Fibroblast of villous mesenchyme (primary cell): Measurements from ENCODE around the gene B3GALT4. TPM values are rescaled to one million over a fixed set of nuclear protein-coding genes. Genes with fewer than 3 reads are reported as not detected.

Experiments
- DNase-seq: peaks from one replicate; pipeline ENCODE4 v3.0.0-alpha.2; 2010; ENCODE audit warnings: low read depth
- H3K4me3 ChIP-seq: 2 replicates; pipeline ENCODE4 v1.5.1; 2011; ENCODE audit warnings: low read depth, mild to moderate bottlenecking, low read length
- total RNA-seq: library from RNA; depleted of rRNA; stranded (reverse); fragments of >200 nt; gene quantifications from 2 replicates; pipeline ENCODE4 v1.2.3, GENCODE V29; 2012
- TF ChIP-seq, protein P1 (sequence below): IDR thresholded peaks from 2 replicates; pipeline ENCODE4 v1.5.1; 2012; ENCODE audit warnings: low read depth, mild to moderate bottlenecking, low read length; ENCODE audit not compliant: insufficient read depth

B3GALT4 gene
- total RNA-seq, 1 donor, result 2.6 TPM

DNA sequence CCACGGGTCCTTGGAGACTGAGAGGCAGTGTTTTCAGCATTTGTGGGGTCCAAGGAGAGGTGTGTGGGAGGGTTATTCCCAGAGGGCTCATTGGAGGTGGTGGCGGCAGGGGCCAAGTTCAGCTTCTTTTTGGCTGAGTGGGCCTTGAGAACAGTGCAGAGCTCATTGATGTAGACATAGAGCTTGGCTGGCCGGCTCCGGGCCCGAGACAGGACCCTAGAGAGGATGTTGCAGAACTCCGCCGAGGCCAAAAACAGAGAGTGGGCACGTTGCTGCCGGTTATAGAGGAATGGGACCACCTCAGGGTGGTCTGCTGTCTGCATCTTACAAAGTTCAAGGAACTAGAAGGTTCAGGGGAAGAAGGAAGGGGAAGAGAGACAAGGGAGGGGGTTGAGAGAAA lies 44.3 kb downstream of the B3GALT4 start:
- peak overlapping the region; percentile 79 for H3K4me3 ChIP-seq
- TF ChIP-seq, protein P1, sequence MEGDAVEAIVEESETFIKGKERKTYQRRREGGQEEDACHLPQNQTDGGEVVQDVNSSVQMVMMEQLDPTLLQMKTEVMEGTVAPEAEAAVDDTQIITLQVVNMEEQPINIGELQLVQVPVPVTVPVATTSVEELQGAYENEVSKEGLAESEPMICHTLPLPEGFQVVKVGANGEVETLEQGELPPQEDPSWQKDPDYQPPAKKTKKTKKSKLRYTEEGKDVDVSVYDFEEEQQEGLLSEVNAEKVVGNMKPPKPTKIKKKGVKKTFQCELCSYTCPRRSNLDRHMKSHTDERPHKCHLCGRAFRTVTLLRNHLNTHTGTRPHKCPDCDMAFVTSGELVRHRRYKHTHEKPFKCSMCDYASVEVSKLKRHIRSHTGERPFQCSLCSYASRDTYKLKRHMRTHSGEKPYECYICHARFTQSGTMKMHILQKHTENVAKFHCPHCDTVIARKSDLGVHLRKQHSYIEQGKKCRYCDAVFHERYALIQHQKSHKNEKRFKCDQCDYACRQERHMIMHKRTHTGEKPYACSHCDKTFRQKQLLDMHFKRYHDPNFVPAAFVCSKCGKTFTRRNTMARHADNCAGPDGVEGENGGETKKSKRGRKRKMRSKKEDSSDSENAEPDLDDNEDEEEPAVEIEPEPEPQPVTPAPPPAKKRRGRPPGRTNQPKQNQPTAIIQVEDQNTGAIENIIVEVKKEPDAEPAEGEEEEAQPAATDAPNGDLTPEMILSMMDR, result no peak
- no peak for DNase-seq

DNA sequence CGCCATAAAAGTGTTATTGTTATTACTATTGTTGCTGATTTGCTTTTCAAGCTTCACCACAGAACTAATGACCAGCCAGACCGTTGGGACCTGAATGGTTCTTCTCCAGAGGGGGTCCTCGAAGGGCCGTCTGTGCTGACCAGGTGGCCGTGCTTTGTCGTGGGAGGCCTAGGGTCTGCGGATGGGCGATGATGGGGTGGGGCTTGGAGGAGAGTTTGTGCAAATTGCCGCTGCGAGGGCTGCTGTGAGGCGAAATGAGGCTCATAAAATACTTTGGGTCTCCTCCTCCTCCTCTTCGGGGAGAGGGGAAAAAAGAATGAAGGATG lies 46.7 kb downstream of the B3GALT4 start:
- TF ChIP-seq, protein P1, result no peak
- H3K4me3 ChIP-seq, result peak overlapping the region; percentile 79
- DNase-seq, result no peak

DNA sequence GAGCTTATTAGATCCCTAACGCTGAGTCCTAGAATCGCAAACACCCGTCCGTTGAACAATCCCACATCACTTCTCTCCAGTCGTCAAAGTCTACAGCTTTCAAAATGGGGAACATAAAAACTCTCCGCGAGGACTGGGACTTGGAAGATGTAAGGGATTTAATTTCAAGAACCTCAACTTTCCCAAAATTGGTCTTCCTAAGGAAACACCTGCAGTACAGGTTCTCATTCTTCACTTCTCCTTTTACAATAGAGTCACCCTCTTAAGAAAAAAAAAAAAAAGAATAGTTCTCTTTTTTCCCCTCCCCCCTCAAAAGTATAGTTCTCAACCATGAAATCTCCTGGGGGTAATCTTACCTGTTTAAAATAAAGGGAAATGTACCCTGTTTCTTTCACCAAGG lies 47.2 kb downstream of the B3GALT4 start:
- TF ChIP-seq, protein P1, result no peak
- H3K4me3 ChIP-seq, result no peak overlapping the region
- no peak for DNase-seq

Other genes starting within 250 kb of the B3GALT4 start
- gene HLA-DPA1, start 203.5 kb upstream of the B3GALT4 start, total RNA-seq, result 0.43 and 0.97 TPM in 2 replicates
- 5.5 and 9.1 TPM in 2 replicates for gene HLA-DPB1, start 201.1 kb upstream of the B3GALT4 start, total RNA-seq
- under 0.01 and 0.32 TPM in 2 replicates for gene COL11A2, start 84.7 kb upstream of the B3GALT4 start, total RNA-seq
- gene RXRB, start 76.5 kb upstream of the B3GALT4 start, total RNA-seq, result 16.8 and 22.5 TPM in 2 replicates
- 142 and 143 TPM in 2 replicates for gene SLC39A7, start 76.3 kb upstream of the B3GALT4 start, total RNA-seq
- 4.2 and 4.7 TPM in 2 replicates for gene HSD17B8, start 72.5 kb upstream of the B3GALT4 start, total RNA-seq
- 27.2 and 43.8 TPM in 2 replicates for gene RING1, start 68.6 kb upstream of the B3GALT4 start, total RNA-seq
- gene VPS52, start 5.2 kb upstream of the B3GALT4 start, total RNA-seq, result 35.4 and 38.9 TPM in 2 replicates
- gene RPS18, start 5.0 kb upstream of the B3GALT4 start, total RNA-seq, result 1,877 and 2,083 TPM in 2 replicates
- gene WDR46, start 12.1 kb downstream of the B3GALT4 start, total RNA-seq, result 99.7 and 108 TPM in 2 replicates
- 26.4 and 34.5 TPM in 2 replicates for gene PFDN6, start 12.5 kb downstream of the B3GALT4 start, total RNA-seq
- 13.0 and 23.2 TPM in 2 replicates for gene RGL2, start 21.8 kb downstream of the B3GALT4 start, total RNA-seq
- gene TAPBP, start 37.0 kb downstream of the B3GALT4 start, total RNA-seq, result 125 and 132 TPM in 2 replicates
- gene ZBTB22, start 40.6 kb downstream of the B3GALT4 start, total RNA-seq, result 14.8 and 16.0 TPM in 2 replicates
- gene DAXX, start 45.8 kb downstream of the B3GALT4 start, total RNA-seq, result 39.6 and 58.7 TPM in 2 replicates
- 20.0 and 34.5 TPM in 2 replicates for gene KIFC1, start 114.7 kb downstream of the B3GALT4 start, total RNA-seq
- gene PHF1, start 133.9 kb downstream of the B3GALT4 start, total RNA-seq, result 21.6 and 30.2 TPM in 2 replicates
- 155 and 201 TPM in 2 replicates for gene CUTA, start 141.0 kb downstream of the B3GALT4 start, total RNA-seq
- gene SYNGAP1, start 142.9 kb downstream of the B3GALT4 start, total RNA-seq, result 6.4 and 7.8 TPM in 2 replicates
- gene ZBTB9, start 177.5 kb downstream of the B3GALT4 start, total RNA-seq, result 4.7 and 5.2 TPM in 2 replicates